ENCODE data around the gene ATOH8.
"Not testable (repeated sequence)": the region's sequence is repeated elsewhere in the genome, so short reads cannot be mapped to it uniquely, and the experiment has no call there.

Gene ATOH8, protein sequence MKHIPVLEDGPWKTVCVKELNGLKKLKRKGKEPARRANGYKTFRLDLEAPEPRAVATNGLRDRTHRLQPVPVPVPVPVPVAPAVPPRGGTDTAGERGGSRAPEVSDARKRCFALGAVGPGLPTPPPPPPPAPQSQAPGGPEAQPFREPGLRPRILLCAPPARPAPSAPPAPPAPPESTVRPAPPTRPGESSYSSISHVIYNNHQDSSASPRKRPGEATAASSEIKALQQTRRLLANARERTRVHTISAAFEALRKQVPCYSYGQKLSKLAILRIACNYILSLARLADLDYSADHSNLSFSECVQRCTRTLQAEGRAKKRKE

GRCh38 chr2:85753525-85754312 lies at the start of gene ATOH8:
Gene ATOH8 (plus strand): TSS chr2:85753991. CDS start chr2:85754190, 199 bp downstream.
- peak; percentile 3 for DNase-seq (ENCODE audit: low spot score)

GRCh38 chr2:85704038-85704437 lies 49.8 kb upstream of the ATOH8 start:
- DNase-seq (ENCODE audit: low spot score) = no peak

DNA sequence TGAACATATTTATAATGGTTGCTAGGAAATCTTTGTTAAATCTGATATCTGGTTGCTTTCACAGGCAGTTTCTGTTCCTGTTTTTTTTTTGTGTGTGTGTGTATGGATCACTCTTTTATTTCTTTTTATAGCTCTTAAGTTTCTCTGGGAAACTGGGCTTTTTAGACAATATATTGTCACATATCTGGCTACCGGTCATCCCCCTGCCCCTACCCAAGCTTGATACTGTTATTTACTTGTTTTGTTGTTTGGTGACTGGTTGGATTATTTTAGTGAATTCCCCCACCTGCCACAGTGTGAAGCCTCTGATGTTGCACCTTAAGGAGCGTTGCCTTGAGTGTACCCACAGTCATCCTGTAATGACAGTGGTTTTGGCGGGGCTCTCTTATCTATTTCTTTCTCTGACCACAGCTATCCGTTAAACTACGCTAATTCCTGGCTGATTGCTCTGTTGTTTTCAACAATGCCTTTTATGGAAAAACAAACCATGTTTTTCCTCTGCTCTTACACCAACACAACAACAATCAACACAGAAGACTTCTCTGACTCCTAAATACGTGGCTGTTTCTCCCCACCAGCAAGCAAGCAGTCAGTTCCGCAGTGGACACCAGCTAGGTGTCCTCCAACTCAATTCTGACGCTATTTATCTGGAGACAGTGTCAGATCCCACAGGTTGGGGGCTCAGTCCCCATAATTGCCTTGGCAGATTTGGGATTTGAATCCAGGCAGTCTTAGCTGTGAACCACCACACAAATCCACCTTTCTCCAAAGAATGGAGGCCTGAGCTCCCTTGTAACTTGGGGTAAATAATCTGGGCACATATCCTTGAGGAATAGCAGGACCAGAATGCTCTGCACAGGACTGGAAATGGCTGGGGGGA lies 48.8 kb upstream of the ATOH8 start:
- peak; percentile 65 for DNase-seq (ENCODE audit: low spot score)

DNA sequence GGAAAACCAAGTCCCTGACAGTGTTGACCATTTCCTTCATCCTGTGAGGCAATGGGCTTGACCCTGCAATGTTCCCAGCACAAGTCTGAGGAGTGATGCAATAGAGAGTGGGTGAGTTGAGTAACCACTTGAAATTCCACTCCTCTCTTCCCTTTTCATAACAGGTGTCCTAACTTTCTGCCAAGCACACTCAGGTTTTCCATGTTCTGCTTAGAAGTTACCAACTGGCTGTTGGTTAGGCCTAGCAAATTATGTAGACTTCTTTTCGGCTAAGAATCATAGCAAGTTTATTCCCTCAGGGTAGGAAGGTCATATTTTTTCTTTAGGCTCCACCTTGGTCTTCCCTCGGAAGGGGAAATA lies 48.1 kb upstream of the ATOH8 start:
- DNase-seq (ENCODE audit: low spot score) = no peak

DNA sequence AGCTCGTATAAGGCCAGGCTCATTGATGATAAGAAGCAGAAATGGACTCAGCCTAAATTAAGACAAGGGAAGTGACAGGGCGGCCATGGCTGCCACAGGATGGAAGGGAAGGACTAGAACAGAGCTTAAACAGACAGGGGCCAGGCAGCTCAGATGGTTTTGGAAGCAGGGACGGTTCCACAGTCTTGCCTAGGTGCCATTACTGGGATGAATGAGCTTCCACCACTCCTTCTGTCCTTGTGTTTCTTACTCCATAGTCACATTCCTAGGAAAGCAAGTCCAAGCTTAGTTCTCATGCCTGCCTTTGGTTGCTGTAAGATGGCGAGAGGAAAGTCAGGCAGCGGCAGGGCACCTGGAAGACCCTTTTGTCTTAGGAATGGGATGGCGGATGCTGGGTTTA lies 47.7 kb upstream of the ATOH8 start:
- DNase-seq (ENCODE audit: low spot score) = no peak

- DNase-seq (ENCODE audit: low spot score) = no peak
Observed at GRCh38 chr2:85706599-85707296, 47.0 kb upstream of the ATOH8 start.

- peak; percentile 89 for DNase-seq (ENCODE audit: low spot score)
Observed at GRCh38 chr2:85707304-85707703, 46.5 kb upstream of the ATOH8 start.

- DNase-seq (ENCODE audit: low spot score) = no peak
Observed at GRCh38 chr2:85708641-85709040, 45.1 kb upstream of the ATOH8 start.

DNA sequence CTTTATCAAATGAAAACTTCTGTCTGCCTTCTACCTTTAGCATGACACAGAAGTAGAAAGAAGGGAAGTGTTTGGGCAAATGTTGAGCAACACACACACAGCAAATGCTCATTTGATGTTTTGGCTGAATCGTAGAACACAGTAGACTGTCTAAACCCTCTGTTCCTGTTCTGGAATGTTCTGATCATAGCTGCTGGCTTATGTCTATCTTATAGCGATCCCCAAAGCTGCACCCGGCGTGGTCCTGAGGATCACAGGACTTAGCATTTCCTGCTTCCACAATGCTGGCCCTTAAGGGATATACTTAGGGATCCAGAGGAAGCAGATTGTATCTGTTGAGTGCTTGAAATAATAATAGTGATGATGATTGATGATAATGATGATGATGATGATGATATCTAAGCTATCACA lies 44.4 kb upstream of the ATOH8 start:
- DNase-seq (ENCODE audit: low spot score) = no peak

- no peak for DNase-seq (ENCODE audit: low spot score)
Observed at GRCh38 chr2:85710687-85711577, 42.9 kb upstream of the ATOH8 start.

- no peak for DNase-seq (ENCODE audit: low spot score)
Observed at GRCh38 chr2:85711578-85712060, 42.2 kb upstream of the ATOH8 start.

DNA sequence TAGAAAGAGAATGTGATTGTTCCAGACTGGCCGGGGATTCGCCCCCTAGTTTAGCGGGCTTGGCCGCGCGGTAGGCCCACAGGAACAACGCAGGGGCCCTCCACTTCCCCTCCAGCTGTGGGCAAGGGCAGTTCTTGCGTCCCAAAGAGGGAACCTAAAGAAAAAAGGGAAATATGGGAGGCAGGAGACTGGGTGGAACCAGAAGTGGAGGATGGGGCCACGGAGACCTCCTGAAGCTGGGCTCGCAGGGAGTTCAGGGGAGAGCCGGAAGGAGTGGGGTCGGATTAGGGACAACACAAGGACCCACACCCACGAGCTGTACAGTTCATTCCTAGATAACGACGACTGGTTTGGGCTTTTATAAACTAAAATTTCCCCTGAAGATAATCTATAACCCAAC lies 41.5 kb upstream of the ATOH8 start:
- no peak for DNase-seq (ENCODE audit: low spot score)

DNA sequence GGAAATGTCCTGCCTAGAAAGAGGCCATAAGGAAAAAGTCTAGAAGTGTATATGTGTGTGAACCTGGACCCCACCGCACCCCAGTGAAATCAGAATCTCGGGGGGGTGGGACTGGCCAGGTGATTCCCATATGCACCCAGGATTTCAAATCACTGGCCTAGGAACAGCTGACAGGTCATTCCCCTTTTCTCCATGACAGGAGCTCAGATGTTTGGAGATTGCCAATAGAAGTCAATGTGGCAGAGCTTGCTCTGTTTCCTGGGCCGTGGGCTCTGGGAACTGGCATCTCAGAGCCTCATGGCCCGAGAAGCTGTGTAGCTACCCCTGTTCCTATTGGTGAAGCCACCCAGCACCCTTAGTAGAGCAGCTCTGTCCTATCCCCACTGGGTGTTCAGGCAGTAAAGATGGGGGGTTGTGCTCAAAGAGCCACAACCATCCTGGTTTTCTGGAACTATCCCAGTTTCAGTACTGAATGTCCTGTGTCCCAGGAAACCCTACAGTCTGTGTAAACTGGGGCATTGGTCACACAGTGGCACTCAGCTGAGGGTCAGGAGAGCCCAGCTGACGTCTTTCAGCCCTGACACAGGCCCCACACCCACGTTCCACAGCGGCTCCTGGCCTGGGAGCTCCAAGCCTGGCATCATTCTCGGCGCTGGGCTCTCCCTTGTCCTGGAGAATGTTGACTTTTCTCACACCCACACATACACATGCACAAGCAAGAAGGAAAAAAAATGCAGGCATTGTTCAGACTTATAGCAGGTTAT lies 40.8 kb upstream of the ATOH8 start:
- no peak for DNase-seq (ENCODE audit: low spot score)

DNA sequence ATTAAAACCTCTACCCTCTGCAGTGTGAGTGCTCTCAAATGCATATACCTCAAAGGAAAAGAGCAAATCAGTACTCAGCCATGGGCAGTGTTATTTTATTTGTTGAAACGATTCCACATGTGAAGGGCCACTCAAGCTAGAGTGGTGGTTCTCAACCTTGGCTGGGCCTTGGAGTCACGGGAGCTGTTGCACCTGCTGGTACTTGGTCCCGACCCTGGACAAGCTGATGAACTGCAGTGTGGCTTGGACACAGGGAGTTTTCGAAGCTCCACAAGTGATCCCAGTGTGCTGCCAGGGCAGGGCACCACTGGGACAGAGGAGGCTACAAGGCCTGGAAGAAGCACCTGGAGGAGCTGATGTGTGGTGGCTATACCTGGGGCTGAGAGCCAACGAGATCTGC lies 40.0 kb upstream of the ATOH8 start:
- no peak for DNase-seq (ENCODE audit: low spot score)

- not testable (repeated sequence) for DNase-seq (ENCODE audit: low spot score)
Observed at GRCh38 chr2:85714421-85714820, 39.4 kb upstream of the ATOH8 start.

- no peak for DNase-seq (ENCODE audit: low spot score)
Observed at GRCh38 chr2:85714841-85715240, 39.0 kb upstream of the ATOH8 start.

GRCh38 chr2:85716346-85716914 lies 37.4 kb upstream of the ATOH8 start:
- DNase-seq (ENCODE audit: low spot score) = no peak

DNA sequence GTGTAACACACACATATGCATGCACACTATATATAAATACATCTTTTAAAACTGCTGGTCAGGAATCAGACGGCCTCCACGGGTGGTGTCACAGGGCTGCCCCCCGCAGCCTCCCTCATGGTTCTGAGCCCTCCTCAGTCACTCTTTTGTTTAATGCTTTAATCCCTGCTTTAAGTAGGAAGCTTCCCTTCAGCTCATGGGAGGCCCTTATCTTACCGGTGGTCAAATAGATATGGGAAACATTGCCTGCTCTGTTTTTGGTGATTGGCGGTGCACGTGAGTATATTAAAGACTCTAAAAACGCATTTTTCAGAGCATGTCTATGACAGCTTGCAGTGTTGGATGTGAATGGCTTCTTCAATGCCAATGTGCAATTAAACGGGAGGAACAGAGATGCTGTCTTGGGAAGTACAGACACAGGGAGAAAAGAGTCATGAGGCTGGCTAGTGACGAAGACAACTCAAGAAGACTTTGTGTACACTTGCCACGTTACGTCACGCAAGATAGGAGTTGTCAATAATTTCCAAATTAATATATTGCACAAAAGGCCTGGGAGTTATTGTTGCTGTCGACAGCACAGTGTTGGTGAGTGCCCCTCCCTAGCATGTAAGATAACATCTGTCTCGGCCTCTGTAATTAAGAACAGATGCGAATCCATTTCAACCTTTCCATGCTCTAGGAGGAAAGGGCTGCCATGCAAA lies 36.3 kb upstream of the ATOH8 start:
- DNase-seq (ENCODE audit: low spot score) = no peak

DNA sequence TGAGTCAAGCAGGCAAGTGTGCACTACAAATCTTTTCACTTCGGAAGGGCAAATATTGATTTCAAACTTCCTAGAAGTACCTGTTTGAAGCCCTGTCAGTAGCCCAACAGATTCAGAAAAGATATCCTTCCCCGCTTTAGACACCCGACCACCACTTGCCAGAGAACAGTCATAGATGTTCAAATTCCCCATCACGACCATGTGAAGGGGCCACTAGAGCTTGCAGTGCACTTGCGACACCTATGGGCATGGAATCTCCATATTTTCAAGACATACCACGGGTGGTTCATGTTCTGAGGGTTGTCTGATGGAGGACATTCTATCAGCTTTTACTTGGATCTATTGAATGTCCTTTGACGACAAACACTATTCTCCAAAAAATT lies 35.8 kb upstream of the ATOH8 start:
- DNase-seq (ENCODE audit: low spot score) = no peak
